HG02938 (cell line): ENCODE data around the gene TBX6.
"Not testable (repeated sequence)": the region's sequence is repeated elsewhere in the genome, so short reads cannot be mapped to it uniquely, and the experiment has no call there.

Experiments
- ATAC-seq: cut with Tn5 transposase; IDR thresholded peaks from one replicate; pipeline ENCODE4 v1.9.1; 2021; ENCODE audit warnings: mild to moderate bottlenecking, moderate library complexity; ENCODE audit not compliant: unreplicated experiment

Gene TBX6

DNA sequence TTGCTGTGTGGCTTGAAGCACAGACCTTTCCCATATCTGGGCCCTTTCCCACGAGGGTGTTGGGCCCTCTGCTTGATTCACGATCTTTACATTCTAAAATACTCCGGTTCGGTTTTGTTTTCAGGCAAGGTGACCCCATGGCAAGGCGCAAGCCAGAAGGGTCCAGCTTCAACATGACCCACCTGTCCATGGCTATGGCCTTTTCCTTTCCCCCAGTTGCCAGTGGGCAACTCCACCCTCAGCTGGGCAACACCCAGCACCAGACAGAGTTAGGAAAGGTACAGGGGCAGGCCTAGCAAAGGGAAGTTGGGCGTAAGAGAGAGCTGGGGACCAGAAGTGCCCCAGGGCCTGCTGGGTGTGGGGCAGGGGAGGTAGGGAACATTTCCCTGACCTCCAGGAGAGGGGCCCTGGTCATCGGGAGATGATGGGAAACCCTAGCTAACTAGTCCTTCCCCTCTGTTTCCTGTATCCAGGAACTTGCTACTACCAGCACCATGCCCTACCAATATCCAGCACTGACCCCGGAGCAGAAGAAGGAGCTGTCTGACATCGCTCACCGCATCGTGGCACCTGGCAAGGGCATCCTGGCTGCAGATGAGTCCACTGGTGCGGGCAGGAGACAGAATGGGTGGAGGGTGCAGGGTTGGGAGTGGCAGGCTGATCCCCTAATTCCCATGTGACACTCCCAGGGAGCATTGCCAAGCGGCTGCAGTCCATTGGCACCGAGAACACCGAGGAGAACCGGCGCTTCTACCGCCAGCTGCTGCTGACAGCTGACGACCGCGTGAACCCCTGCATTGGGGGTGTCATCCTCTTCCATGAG, 24.8 kb downstream of the TBX6 start:
- no peak for ATAC-seq

DNA sequence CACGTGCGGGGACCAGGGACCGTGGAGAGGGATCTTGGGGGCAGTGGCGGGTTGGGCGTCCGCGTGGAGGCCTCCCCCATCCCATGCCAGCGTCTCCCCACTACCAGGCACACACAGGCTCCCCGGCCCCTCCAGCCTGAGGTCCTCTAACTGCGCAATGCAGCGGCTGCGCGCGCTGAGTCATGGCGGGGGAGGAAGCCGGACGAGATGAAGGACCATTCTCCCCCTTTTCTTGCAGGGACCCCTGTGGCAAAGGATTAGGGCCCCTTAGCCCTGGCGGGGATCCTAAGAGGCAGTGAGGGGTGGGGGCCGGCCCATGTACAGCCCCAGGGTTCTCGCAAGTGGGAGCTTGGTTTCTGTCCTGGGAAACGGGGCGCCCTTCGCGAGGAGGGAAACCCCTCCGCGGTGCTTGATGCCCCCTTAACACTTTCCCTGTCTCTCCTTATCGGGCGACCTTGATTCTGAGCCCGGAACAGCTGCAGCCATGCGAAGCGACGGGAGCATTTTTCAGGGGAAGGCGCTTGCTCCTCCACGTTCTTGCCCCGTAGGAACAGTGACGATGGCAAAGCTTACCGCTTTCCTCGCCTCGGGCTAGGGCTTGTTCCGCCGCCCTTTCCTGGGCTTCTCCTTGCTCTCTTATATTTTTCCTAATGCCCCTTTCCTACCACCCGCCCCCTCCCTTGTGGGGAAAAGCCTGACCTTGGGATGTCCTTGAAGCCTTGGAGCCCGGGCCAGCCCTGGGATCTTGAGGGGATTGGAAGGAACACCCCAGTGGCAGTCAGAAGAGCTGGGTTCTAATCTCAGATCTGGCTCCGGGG, 25.6 kb downstream of the TBX6 start:
- no peak for ATAC-seq

DNA sequence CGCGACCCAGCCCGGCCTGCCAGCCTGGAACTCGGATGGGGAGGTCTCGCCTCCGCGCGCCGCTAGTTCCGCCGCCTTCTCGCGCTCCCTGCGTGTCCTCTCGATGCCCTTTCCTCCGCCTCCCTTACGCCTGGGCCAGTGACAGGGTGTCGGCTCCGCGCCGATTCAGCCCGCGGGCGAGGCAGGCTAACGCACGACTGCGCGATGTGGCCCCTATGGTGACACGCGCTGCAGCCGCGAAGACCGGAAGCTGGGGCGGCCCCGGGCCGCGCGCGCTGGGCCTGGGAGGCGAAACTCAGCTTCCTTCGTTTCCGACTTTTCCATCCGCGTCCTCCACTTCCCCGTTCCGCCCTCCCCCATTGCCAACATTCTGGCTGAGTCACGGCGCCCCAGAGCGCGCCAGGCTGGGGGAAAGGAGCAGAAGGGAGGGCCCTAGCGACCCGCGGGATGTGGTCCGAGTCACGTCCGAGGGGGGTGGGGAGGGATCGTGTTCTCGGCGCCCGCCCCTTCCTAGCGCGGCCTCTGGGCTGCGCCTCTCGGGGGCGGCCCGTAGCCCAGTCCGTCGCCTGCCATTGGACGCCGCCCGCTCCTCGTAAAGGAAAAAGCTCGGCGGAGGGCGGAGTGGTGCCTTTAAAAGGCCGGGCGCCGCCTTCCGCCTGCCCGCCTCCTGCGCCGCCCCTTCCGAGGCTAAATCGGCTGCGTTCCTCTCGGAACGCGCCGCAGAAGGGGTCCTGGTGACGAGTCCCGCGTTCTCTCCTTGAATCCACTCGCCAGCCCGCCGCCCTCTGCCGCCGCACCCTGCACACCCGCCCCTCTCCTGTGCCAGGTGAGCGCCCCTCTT, 26.4 kb downstream of the TBX6 start, which contains the start of gene ALDOA:
Gene ALDOA, plus strand, starts transcription at position 659 of the 841 bp plus-strand sequence. CDS start 1,138 bp downstream, outside the sequence.
- peak; percentile 63 for ATAC-seq

DNA sequence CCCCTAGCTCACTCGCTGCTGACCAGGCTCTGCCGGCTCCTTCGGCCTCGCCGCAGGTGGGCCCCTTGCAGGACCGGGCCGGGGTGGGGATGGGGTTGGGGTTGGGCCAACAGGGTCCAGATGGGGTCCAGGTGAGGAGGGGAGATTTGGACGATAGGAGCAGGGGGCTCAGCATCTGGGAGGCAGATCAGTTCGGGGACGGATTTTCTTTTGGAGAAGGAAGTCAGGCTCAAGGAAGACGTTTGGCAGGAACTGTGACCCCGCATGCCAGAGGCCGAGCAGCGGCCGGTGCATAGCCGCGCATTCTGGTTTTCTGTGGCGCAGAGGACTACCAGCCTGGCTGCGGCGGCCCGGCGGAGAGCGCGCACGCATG, 27.0 kb downstream of the TBX6 start:
- ATAC-seq: no peak

DNA sequence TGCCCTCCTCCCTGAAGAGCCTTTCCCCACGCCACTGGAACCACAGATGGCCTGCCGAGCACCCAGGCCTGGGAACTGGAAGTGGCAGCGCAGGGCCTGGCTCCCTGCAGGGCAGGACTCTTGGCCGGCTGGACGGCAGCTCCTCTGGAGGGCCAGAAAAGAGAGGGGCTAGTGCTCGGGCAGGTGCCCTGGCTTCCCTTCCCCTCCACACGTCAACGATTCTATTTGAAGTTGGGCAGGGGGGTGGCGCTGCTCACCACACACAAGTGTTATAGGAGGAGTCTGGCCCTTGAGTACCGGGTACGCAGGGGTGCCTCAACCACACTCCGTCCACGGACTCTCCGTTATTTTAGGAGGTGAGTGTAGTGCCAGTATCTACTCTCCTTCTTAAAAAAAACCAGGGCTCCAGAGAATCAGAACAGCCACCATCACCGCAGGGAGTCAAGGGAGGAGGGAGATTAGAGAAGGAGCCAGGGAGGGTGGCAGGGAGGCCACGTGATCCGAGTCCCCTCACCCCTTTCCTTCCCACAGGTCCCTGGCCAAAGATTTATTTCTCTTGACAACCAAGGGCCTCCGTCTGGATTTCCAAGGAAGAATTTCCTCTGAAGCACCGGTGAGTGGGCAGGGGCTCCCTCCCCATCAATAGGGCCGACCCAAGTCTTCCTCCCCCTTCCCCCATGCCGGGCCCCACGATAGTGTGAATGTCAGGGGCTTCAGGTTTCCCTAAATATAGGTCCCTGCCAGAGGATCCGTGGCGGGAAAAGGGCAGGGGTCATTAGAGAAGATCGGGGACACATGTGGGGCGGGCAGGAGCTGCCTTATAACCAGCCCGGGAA, 27.6 kb downstream of the TBX6 start:
- no peak for ATAC-seq

DNA sequence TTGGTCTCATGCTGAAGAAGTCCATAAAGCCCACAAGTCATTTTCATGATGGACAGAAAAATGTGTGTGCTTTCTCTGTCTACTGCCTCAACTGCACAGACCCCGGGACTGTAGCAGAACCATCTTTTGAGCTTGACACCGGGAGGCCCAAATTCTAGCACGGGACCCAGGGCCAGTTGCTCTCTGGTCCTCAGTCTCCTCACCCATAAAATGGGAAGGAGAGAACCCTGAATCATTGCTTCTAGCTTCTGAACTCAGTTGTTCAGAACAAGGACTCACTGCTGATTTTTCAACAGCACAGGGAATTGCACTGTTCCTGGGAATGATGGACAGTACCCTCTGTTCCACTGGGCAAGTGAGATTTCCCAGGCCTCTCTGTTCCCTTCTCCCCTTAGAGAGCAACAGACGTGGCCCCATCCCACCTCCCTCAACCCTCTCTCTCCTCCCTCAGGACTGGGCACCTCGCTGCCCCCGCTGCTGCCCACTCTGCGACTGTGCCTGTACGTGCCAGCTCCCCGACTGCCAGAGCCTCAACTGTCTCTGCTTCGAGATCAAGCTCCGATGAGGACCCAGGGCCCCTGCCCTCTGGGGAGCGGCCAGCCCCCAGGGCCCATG, 28.3 kb downstream of the TBX6 start:
- no peak for ATAC-seq

DNA sequence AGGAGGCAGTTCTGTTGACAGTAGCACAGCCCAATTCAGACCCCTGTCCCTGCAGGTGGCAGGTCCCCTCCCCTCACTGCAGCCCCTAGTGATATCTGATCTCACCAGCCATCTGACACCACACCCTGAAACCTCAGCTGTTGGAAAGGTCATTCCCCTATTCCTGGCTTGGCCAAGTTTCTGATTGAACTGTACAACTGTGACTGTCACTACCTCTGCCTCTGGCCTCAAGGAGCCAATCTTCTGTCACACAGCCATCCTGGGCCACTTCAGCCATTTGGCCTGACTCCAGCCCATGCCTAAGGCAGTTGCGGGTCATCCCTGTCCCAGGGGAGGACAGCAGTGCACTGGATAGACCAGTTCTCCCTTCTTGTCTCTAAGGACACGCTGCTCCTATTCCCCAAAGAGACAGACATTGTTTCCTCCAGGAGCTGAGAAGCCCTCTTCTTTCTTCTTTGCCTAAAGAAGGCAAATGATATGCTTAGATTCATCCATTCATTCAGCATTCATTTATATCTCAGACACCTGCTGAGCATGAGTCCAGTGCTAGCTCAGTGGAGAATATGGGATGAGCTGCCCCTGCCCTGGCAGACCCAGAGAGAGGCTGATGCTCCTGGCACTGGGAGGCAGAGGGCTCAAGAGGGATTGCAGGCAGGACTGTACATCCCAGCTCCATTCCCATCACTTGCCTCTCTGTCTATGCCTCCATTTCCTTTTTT, 30.7 kb downstream of the TBX6 start:
- ATAC-seq: no peak

DNA sequence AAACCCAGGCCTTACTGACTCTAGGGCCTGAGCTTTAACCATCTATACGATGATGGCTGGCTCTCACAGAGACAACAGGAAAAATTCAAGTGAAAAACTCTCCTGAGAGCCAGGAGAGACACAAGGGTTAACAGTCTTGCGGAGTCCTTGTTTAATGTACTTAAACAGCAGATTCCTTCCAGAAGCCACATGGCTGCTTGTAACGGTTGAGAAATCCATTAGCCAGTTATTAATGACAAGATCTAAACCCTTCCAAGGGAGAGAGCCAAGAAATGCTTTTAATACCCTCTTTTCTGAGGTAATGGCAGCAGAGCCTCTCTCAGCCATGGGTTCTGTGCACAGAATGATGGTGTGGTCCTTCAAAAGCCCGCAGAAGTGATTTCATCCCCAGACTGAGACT, 31.4 kb downstream of the TBX6 start:
- ATAC-seq: no peak

DNA sequence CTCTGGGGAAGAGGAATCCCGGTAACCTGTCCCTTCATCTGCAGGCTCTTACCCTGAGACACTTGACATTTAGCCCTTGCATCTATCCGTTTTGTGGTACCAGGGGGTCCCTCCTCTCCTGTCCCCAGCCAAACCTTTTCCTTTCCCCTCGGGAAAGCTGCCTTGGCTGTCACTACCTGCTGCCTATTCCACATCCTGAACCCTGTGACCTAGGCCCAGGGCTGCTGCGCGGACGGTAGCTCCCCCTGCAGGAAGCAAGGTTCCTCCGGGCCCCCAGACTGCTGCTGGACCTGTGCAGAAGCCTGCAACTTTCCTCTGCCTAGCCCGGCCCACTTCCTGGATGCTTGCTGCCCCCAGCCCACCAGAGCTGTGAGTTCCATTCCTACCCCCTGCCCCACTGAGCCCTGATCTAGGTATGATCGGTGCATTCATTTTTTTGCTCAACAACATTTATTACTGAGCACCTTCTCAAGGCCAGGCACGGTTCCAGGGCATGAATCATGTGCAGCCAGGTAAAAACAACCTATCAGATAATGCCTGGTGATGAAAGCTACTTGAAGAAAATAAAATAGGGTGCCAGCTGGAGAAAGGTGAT, 36.7 kb downstream of the TBX6 start:
- ATAC-seq: no peak

DNA sequence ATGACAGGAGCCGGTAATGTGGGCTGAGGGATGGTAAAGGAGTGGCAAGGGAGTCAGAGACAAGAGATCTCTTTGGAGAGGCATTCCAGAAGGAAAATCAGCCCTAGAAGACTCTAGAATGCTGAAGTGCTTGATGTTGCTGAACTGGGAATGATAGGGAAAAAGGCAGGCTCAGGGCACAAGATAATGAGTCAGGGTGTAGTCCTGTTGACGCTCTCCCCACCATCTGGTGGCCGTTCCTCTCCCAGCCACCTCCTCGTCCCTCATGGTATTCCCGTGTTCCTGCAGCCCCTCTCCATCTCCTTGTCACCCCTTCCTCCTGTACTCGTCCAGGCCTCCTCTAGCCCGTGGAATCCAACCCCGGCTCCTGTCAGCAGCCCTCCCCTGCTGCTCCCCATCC, 37.3 kb downstream of the TBX6 start:
- no peak for ATAC-seq

DNA sequence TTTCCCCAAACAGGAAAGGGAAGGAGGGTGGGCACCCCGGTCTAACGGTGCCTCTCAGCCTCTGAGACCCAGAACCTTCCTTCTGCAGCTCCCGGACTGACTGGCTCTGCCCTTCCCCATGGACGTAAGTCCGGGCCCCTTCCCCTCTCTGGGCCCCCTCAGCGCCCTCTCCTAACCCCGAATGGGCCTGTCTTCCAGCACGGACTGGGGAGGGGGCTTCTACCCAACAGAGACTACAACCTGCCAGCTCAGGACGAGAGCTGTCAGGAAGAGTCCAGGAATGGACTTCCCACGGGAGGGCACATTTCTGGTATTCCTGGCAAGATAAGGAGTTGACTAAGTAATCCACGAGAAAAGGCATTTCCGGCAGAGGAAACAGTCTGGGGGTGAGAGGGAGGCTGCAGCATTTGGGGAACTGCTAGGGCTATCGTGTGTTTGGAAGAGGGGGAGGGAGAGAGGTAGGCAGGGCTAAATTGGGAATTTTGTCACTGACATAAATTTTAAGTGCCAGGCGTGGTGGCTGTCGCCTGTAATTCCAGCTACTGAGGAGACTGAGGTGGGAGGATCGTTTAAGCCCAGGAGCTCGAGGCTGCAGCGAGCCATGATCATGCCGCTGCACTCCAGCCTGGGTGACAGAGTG, 38.2 kb downstream of the TBX6 start:
- ATAC-seq: no peak

DNA sequence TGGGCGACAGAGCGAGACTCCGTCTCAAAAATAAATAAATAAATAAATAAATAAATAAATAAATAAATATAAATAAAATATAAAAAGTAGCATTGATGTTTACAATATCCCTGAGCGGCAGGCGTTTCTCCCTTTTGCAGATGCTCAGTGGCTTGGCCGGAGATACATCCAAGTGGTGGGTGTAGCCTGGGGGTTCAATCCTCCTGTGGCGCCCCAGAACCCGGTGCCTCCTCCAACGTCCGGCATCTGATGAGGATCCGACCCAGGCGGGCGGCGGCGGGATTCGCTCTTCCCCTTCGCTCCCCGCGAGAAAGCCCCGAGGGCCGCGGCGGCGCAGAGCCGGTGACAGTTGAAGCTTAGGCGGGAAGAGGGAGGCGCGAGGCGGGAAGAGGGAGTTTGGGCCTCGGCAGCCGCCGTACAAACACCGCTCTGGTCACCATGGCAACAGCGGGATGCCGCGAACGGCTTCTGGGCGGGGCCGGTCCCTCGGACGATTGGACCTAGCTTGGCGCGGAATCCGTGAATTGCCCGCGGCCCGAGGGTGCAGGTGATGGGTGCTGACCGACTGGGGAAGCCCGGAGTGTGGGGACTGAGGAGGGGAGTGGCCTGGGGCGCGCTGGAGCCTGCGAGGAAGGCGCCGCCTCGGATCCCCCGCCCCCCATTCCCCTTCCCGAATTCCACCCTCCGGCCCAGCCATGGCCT, 38.9 kb downstream of the TBX6 start:
- ATAC-seq: peak; percentile 62

DNA sequence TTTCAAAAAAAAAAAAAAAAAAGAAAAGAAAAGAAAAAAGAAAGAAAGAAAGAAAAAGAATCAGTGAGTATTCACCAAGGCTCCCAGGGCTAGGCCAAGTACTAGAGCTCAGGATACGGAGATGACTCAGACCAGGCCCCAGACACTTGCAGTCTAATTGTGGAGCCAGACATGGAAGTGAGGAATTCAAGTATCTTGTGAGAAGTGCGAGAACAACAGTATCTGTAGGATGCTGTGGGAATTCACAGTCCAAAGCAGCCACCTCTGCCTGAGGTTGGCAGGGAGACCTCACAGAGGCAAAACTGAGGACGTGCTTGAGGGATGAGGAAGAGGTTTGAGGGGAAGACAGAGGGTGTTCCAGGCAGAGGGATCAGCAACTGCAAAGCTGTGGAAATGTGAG, 40.2 kb downstream of the TBX6 start:
- no peak for ATAC-seq

DNA sequence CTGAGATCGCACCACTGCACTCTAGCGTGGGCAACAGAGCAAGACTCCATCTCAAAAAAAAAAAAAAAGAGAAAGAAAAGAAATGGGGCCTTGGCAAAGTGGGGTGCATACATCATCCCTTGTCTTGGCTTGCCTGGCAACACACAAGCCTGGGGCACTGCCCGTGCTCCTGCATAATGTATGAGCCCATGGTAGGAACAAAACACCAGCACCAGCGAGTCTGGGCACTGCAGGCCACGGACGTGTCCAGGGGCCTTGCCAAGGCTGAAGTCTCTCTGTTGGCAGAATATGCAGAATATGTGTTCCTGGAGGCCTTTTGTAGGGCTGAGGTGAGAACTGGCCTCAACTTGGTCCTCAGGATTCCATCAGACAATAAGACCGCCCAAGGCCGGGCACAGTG, 41.9 kb downstream of the TBX6 start:
- ATAC-seq: no peak

DNA sequence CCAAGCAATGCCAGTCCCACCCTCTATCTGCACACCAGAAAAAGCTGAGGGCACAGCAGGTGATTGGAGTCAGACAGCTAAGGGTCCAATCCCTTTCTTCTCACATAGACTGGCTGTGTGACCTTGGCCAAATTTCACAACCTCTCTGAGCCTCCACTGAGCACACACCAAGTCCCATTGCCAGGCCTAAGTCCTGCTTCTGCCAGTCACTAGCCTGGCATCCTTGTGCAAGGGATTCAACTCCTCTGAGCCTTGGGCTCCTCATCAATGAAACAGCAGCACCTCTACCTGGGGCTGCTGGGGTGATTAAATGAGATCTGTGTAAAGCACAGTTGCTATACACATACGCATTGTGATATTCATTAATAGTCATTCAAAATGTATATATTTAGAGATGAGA, 45.1 kb downstream of the TBX6 start:
- ATAC-seq: no peak

DNA sequence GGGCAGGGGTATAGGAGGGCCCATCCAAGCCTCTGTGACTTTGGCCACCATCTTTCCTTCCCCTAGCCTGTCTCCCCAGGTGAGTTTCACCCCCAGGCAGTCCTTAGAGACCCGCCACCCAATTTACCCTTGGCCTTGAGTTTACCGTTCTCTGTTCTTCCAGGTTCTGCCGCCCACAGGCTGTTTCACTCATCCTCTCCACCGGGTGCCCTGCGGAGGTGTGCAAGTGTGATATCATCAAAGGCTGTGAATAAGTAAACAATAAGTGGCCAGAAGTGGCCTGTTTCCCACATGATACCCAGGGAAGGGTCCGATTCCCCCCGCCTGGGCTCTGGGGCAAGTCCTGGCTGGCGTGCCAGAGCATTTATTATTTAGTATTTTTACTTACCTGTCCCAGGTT, 45.5 kb downstream of the TBX6 start:
- no peak for ATAC-seq

DNA sequence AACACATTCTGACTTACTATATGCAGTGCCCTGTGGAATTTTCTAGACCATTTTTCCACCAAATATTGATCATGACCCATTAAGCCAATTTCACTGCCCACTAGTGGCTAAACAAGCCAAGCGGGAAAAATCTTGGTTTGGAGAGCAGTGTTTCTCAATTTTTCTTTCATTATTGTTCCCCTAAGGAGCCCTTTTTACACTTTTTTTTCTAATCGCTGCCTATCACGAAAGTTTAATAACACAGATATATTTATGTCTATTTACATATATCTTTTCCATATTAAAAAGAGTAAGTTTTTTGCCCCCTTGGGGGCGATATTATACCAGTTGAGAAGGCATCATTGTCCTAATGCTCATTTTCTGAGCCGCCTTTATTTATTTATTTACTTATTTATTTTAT, 49.9 kb downstream of the TBX6 start:
- ATAC-seq: no peak

DNA sequence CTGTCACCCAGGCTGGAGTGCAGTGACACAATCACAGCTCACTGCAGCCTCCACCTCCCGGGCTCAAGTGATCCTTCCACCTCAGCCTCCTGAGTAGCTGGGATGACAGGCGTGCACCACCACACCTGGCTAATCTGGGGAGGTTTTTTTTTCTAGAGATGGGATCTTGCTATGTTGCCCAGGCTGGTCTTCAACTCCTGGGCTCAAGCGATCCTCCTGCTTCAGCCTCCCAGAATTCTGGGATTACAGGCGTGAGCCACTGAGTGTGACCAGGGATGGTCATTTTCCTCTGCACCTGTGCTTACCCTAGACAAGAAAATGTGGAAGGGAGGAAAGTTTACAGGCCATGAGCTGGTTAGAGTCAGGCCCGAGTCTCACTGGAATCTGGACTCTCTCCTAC, 51.0 kb downstream of the TBX6 start:
- ATAC-seq: not testable (repeated sequence)
